GM18520 (cell line): ENCODE data around the gene ARHGEF28.

Experiments used
- ATAC-seq: cut with Tn5 transposase; IDR thresholded peaks from one replicate; pipeline ENCODE4 v1.9.1; 2021; ENCODE audit not compliant: unreplicated experiment

ARHGEF28 gene

DNA sequence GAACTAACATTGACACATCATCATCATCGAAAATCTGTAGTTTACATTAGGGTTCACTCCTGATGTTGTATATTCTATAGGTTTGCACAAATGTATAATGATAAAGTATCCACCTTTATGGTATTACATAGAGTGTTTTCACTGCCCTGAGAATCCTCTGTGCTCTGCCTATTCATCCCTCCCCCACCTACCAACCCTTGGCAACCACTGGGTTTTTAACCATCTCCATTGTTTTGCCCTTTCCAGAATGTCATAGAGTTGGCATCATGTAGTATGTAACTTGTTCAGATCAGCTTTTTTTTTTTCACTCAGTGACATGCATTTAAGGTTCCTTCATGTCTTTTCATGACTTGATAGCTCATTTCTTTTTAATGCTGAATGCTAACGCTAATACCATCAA is 106.0 kb downstream of the ARHGEF28 start:
- no peak for ATAC-seq

DNA sequence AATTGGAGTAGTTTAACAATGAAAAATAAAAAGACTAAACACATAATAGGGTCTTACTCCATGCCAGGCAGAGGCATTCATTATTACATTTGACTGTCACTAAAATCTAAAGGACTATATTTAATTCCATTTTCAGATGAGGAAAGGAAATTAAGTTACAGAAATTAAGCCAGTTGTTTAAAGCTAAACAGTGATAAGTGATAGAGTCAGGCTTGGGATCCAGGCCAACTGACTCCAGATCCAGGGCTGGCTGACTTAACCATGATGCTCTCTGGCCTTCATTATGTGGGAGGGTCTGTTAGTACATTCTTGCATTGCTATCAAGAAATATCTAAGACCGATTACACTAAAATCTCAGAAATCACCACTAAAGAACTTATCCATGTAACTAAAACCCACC is 107.2 kb downstream of the ARHGEF28 start:
- ATAC-seq, result no peak

DNA sequence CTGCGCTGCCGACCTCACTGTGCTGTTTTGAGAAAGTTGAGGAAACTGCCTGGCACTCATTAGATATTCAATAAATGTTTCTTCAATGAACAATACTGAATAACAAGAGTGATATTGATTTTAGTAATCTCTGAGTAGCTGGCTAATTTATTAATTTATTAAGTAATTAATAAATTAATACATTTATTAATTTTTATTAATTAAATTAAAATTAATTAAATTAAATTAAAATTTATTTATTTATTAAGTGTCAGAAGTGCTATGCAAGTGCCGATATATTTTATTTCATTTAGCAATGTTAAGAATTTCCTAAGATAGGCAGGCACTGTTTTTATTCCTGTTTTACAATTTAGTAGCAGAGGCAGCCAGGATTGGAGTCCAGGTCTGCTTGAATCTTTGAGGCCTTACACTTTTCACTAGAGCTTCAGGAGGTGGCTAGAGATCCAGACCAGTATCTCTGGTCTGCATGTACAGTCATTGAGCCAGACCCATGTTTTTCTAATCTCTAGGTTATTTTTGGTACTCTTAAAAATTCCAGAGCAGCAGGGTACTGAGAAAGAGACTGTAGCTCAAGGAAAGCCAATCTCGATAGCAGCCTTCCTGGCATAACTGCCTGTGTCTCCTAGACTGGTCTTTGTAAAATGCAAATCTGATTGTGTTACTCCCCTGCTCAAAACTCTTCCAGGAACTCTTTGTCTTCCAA is 109.2 kb downstream of the ARHGEF28 start:
- ATAC-seq, result no peak

DNA sequence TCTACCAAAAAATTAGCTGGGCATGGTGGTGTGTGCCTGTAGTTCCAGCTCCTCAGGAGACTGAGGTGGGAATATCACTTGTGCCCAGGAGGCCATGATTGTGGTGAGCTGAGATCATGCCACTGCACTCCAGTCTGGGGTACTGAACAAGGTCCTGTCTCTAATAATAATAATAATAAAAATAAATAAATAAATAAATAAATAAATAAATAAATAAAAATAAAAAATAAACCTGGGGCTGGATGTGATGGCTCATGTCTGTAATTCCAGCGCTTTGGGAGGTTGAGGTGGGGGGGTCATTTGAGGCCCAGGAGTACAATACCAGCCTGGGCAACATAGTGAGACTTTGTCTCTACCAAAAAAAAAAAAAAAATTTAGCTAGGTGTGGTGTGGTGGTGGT is 113.7 kb downstream of the ARHGEF28 start:
- no peak for ATAC-seq

DNA sequence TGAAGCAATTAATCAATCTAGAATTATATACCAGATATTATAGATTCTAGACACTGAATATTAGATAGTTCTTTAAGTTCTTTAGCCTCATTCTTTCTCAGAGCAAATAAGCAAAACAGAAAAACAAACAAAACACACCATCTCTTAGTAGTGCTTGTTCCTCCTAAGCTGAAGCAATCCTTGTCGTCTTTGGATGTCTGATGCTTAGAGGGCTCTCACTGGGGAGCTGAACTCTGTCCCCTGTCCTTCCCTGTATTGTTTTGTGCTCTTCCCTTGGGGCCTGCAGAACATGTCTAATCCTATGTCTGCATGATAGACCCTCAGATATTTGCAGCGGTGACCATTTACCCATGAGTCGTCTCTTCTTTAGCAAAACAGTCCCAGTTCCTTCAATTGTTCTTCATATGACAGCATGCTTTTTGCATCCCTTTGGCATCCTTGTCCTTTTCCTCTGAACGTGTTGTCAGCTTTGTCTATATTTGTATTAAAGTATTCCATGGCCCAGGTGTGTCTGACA is 114.3 kb downstream of the ARHGEF28 start:
- no peak for ATAC-seq

DNA sequence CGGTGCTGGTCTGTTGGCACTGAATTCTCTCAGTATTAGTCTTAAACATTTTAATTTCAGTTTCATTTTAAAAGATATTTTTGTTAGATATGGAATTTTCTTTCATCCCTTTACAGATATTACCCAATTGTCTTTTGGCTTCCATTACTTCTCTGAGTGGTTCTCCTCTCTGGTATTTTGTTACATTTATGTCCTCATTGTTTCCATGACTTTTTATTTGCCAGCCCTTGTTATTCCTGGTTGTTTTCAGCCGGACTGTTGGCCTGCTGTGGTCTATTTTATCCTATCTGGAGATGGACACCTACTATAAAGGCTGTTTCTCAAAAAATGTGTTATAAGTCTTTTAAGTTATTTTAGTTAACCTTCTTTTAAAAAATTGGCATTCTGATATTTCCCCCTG is 117.2 kb downstream of the ARHGEF28 start:
- ATAC-seq, result no peak

DNA sequence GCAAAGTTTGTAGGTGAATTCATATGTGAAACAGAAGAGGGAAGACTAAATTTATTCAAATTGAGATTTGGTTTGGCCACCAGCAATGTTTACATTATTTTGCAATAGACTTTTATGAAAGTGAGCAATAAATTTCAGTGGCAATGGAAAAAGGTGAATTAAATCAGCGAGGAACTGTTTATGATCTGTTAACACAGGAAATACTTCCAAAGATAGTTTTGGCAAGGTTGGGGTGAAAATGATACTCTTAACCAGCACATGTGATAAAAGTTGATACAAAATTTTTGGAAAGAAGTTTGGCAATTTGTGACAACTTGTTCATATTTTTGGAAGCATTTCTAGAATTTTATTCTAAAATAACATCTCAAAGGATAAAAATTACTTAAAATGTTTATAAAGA is 119.8 kb downstream of the ARHGEF28 start:
- no peak for ATAC-seq

DNA sequence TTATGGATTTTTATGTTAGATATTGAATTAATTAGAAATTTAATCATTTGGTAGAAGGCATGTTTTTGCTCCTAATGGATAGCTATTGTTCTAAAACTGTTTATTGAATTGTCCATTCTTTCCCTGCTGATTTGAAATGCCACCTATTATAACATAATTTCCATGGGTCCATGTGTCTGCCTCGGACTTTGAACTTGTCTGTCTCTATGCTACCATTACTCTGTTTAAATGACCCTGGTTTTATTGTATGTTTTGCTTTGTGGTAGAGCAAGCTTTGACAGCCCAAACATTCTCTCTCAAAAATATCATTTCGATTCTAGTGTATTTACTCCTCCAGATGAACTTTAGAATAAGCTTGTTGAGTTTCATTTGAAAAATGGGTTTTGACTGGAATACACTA is 120.6 kb downstream of the ARHGEF28 start:
- no peak for ATAC-seq

DNA sequence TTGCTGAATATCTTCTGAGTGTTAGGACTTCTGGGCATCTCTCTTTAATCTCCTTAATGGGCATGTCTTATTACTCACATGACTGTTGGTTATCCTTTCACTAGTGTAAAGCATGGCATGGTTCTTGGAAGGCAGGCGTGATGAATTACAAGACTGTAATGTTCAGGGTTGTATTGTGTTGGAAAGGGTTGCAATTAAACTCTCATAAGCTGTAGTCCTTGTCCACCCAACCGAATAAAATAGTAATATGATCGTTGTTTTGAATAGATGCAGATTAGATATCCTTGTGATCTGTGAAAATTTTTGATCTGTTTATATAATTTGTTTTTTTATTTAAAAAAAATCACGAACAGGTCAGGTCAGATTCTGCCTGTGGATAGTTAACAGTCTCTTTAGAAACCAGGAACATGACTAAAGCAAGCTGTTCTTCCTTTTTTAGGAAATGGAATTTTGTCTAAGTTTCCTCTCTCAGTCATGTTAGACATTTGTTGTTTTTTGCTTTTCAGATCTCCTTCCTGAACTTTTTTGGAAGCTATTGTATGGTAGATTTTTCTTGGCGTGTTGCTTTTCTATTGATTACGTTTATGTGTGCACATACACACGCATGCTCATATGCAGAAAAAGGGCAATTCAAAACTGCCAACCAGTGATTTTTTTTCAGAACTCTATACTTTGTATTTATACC is 121.8 kb downstream of the ARHGEF28 start:
- ATAC-seq, result no peak

DNA sequence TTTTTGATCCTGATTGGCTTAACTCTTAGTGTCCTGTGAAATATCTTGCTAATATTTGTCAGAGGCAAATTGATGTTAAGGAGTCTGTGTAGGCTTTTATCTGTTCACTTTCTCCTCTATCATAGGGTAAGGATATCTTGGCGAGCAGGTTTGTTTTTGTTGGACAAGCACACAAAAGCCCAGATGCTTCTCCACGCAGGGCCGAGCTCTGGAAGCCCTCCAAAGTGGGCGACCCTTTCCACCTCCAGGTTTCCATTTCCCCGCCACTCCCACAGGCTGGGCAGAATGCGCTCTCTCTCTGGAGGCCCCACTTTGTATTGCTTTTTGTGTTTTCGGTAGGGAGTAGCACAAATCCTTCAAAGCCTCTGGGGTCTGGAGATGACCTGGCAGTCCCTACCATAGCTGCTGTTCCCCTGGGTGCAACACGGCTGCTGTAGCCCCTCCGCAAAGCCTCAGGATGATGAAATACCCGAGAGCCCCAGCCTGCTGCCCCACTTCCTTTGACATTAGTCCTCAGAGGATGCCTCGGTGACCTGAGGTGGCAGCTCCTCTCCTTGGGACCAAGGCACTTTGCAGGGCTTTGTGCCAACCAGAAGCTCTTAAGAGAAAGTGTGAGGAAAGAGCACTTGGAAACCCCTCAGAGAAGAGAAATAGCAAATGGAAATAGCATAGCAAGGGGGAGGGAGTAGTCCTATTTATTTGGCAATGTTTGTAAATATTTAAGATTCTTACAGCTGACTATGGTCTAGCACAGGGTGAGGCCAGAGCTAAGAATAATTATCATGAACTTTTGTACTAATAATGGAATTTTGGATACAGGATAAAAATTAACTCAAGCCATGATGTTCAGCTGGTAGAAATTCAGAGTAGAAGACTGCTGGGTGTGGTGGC is 122.8 kb downstream of the ARHGEF28 start:
- no peak for ATAC-seq

DNA sequence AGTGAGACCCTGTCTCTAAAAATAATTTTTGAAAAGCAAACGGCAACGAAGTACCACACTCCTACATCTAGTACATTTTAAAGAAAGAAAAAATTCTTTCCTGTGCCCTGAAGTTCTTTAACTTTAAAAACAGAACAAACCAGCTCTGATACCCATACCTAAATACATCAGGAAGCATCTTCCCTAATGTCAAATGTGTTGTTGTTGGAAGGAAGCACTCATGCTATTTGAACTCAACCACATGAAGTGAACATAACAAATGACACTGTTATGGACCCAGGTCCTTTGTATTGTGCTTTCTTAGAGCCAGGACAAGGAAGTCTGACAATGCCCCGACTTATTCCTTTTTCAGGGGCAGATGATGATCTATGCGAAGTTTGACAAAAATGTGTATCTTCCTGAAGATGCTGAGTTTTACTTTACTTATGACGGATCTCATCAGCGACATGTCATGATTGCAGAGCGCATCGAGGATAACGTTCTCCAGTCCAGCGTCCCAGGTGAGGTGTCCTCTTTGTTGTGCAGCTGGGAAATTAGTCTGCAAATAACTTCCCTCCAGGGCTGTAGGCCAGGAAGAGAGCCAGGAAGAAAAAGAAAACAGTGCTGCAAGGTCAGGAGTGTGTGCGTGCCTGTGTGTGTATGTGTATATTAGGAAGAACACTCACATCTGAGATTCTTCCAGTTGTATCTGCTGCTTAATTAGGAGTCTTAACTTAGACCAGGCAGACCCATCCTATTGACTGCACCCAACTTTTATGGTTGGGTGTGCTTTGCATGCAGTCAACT is 123.7 kb downstream of the ARHGEF28 start:
- no peak for ATAC-seq

DNA sequence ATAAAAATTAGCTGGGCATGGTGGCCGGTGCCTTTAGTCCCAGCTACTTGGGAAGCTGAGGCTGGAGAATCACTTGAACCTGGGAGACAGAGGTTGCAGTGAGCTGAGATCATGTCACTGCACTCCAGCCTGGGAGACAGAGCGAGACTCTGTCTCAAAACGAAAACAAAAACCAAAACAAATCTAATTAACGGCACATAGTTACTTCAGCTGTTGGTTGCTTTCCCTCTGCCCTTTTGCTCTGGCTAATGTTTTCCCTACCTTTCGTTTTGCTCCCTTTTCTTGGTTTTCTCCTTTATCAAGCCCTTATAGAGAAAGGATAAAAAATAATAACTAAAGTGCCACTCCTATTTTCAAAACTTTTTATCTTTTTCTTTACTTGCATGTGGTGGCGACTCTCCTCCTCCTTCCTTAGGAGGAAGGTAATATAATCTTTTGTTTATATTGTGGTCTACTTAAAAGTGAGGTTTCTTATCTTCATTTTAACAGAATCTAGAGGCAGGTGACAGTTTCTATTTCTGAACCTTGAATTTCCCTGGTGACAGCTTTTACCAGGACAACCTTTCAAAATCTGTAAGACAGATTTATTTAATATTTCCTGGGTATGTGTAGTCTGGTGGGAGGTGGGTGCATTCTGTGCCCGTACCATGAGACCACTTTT is 125.4 kb downstream of the ARHGEF28 start:
- ATAC-seq, result no peak

DNA sequence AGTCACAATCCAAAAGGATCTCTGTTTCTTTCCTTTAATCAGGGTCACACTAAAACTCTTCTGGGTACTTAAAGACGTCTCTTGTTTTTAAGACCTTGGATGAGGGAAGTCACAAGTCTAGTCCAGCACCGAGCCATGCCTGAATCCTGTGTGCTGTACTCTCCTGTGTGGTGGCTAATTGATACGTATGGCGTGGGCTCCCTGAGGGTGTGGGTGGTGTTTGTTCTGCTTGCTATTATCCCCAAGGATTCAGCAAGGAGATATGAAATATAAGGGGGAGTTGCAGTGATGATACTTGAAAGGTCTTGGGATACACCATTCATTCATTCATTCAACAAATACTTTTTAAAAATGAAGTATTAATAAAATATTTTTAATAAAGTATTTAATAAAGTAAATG is 128.3 kb downstream of the ARHGEF28 start:
- ATAC-seq, result no peak

DNA sequence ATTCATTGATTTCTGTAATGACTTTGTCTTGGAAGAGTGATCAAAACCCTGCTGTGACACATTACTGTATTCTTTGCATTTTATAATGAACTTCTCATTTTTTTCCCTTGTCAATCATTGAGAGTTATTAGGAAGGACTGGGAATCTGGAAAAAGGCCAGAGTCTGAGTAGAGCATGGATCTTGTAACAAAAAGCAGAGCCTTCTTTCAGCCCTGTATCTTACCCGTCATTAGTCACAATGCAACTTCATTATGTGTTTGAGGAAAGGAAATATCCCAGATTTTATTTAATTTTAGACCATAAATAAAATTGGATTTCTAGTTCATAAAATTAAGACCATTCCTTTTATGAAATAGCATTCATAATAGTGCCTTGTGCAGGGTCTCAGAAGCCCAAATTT is 131.4 kb downstream of the ARHGEF28 start:
- ATAC-seq, result no peak

DNA sequence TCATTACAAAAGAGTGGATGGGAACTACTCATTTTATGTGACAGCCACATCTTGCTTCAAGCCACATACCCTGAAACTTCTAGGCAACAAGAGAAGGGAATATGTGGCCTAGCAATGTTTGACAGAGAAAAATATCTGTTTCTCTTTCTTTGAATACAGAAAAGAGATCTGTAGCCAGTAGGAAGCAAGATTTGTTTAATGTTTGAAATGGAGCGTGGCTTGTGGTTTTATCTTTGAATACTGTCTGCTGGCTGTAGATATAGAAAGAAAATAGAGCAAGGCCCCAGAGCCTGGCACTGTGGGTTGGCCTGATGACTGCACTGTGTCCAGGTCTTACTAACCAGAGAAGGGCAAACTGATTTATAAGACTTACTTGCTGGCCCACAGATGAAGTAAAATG is 133.8 kb downstream of the ARHGEF28 start:
- no peak for ATAC-seq

DNA sequence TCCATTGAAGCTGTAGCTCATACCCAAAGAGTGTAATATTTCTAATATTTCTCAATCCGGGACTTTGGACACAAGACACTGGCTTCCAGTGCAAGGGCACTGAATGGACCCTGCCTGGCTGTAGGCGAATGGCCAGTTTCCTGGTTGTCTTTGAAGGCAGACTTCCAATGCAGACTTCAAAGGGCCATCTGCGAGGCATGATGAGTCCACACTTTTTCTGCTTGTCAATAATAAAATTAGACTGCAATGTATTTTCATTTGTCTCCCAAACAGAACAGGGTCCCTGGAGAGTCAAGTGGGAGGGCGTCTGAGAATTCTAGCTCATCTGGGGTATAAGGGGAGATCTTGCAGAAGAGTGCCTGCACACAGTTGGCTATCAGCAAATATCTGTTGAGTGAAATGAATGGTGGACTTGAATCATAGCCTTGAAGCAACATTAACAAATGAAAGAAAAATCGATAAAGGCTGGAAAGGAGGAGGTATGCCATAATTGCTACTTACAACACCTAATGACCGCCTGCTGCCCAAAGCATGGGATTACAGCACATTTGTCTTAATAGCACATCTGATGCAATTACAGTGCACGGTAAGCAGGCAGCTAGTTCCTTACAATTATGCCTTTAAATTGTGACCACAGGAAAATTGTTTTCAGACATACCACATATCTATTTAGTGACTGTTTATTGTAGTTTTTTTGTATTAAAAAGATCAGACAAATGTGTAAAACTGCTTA is 137.5 kb downstream of the ARHGEF28 start:
- no peak for ATAC-seq

DNA sequence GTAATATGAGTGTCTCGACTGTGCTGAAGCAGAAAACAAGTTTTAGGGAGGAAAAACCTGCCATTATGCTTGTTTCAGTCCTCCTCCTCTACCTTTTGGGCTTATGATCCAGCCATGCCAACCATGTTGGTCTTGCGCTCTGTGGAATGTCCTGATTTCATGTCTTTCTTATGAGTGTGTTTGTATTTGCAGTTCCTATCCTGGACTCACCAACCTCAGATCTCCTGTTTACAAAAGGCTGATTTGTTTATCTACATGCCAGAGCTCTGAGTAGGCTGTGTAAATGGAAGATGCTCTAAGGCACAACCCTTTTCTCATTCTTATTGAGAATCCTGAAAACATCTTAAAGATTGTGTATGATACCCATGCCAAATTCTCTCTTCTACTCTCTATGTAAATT is 138.6 kb downstream of the ARHGEF28 start:
- ATAC-seq, result no peak

DNA sequence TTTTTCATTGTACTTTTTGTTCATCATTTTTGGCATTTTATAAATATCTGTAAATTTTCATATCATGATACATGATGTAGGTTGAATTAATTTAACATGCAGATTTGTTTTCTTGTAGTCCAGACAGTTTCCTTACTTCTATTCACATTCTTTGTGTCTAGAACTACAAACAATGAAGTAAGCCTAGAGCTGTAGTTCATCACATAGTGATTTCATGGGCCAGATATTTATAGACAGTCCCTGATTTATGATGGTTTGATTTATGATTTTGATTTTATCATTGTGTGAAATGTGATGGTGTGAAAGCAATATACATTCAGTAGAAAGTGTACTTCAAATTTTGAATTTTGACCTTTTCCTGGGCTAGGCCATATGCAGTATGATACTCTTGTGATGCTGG is 139.0 kb downstream of the ARHGEF28 start:
- ATAC-seq, result no peak

DNA sequence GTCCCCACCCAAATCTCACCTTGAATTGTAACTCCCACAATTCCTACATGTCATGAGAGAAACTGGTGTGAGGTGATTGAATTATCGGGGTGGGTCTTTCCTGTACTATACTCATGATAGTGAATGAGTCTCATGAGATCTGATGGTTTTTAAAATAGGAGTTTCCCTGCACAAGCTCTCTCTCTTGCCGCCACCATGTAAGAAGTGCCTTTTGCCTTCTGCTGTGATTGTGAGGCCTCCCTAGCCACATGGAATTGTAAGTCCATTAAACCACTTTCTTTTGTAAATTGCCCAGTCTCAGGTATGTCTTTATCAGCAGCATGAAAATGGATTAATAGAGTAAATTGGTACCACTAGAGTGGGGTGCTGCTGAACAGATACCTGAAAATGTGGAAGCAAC is 140.9 kb downstream of the ARHGEF28 start:
- no peak for ATAC-seq
